GM21526 (cell line): Measurements from ENCODE around the gene UBE2N.
"Not testable (repeated sequence)": the region's sequence is repeated elsewhere in the genome, so short reads cannot be mapped to it uniquely, and the experiment has no call there.

Experiments used
- ATAC-seq: cut with Tn5 transposase; IDR thresholded peaks from one replicate; pipeline ENCODE4 v1.9.1; 2021; ENCODE audit warnings: moderate library complexity; ENCODE audit not compliant: unreplicated experiment, low FRiP score

Gene UBE2N

GRCh38 chr12:93415723-93416464 lies 25.9 kb downstream of the UBE2N start:
- ATAC-seq: no peak

- no peak for ATAC-seq
Measured at GRCh38 chr12:93413064-93413463, 28.7 kb downstream of the UBE2N start.

- ATAC-seq: not testable (repeated sequence)
Measured at GRCh38 chr12:93412396-93412795, 29.4 kb downstream of the UBE2N start.

GRCh38 chr12:93411060-93411459 lies 30.7 kb downstream of the UBE2N start:
- not testable (repeated sequence) for ATAC-seq

GRCh38 chr12:93409343-93410187 lies 32.2 kb downstream of the UBE2N start:
- ATAC-seq: not testable (repeated sequence)

GRCh38 chr12:93408813-93409212 lies 32.9 kb downstream of the UBE2N start:
- ATAC-seq: no peak

- no peak for ATAC-seq
Measured at GRCh38 chr12:93407963-93408283, 33.8 kb downstream of the UBE2N start.

- no peak for ATAC-seq
Measured at GRCh38 chr12:93407054-93407962, 34.4 kb downstream of the UBE2N start.

- no peak for ATAC-seq
Measured at GRCh38 chr12:93404961-93405849, 36.5 kb downstream of the UBE2N start.

GRCh38 chr12:93403988-93404803 lies 37.6 kb downstream of the UBE2N start:
- no peak for ATAC-seq

- no peak for ATAC-seq
Measured at GRCh38 chr12:93402333-93403311, 39.1 kb downstream of the UBE2N start.

GRCh38 chr12:93399183-93399863 lies 42.4 kb downstream of the UBE2N start:
- peak; percentile 78 for ATAC-seq

- no peak for ATAC-seq
Measured at GRCh38 chr12:93397412-93397811, 44.3 kb downstream of the UBE2N start.

- ATAC-seq: no peak
Measured at GRCh38 chr12:93393425-93393824, 48.3 kb downstream of the UBE2N start.

- no peak for ATAC-seq
Measured at GRCh38 chr12:93390549-93391297, 51.0 kb downstream of the UBE2N start.

GRCh38 chr12:93390031-93390430 lies 51.7 kb downstream of the UBE2N start:
- ATAC-seq: no peak

GRCh38 chr12:93387780-93388179 lies 54.0 kb downstream of the UBE2N start:
- no peak for ATAC-seq
